ENCODE results near the gene CCDC40. TPM values are rescaled to one million over a fixed set of nuclear protein-coding genes. Genes with fewer than 3 reads are reported as not detected.

The CCDC40 gene
- total and polyA plus RNA-seq, 2 of the 13 experiments (the other 11 are each of a cell fraction or from before 2014, with no cell fraction given) = 4.1 to 5.5 TPM

DNA sequence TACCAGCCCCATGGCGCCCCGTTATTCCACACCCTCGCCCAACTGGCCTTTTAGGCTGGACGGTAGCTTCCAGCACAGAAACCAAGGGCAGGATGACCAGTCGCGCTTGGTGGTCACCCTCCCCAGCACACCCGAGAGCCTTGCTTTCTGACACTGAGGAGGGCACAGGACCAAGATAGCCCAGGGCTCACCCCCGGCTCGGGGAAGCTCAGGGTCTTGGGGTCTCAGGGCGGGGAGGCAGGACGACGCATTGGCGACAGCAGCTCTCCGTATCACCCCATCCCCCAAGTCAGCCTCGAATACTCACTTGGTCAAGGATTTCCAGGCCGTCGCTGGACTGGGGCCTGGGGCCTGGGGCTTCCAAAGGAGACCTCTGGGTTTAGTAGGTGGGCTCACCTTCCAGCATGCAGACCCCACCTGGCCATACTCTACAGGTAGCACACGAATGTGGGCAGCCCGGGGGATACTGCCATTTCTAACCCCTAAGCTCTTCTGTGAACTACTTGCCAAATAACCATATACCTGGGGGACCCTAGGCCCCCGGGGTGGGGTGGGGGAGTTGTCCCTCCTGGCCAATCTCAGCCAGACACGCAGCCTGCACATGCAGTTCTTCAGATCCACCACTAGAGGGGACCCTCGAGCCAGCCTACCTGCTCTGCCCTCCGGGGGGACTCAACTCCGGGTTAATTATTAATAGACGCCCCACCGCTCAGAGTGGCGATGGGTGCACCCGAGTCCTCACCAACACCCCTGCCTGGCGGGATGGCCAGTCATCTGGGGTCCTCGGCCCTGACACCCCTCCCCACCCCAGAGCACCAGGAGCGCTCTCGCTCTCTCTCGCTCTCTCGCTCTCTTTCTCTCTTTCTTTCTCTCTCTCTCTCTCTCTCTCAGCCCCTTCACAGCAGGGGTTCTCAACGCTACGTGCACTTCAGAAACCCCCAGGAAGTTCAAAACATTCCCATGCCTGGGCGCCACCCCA, 30.8 kb upstream of the CCDC40 start (continued):
- TF ChIP-seq, protein P1, sequence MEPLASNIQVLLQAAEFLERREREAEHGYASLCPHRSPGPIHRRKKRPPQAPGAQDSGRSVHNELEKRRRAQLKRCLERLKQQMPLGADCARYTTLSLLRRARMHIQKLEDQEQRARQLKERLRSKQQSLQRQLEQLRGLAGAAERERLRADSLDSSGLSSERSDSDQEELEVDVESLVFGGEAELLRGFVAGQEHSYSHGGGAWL (CRISPR knock-in tag; IDR thresholded peaks at IDR 0.05) = no peak
- TF ChIP-seq ARHGAP35 (CRISPR knock-in tag; IDR thresholded peaks at IDR 0.05; ENCODE audit: borderline replicate concordance) (no peak), DPF2 (CRISPR knock-in tag; IDR thresholded peaks at IDR 0.05; ENCODE audit: borderline replicate concordance, low read depth) (no peak), POLR2G (IDR thresholded peaks at IDR 0.05; ENCODE audit: low read depth, low read length) (0 out of 2 replicates have a peak, but pooled peaks have one; percentile 45), ZNF337 (CRISPR knock-in tag; IDR thresholded peaks at IDR 0.05; ENCODE audit: borderline replicate concordance, low read depth) (no peak), TMF1 (CRISPR knock-in tag; IDR thresholded peaks at IDR 0.05; ENCODE audit: low read depth) (no peak), CBX5 (CRISPR knock-in tag; IDR thresholded peaks at IDR 0.05; ENCODE audit: borderline replicate concordance) (no peak; the same call in 1 of the 2 replicates), GTF2F1 (IDR thresholded peaks at IDR 0.05; ENCODE audit: low read length) (no peak), TP53 (CRISPR knock-in tag; conservative IDR thresholded peaks at IDR 0.05) (no peak), JUN (CRISPR knock-in tag; IDR thresholded peaks at IDR 0.05) (no peak), CAMTA2 (CRISPR knock-in tag; IDR thresholded peaks at IDR 0.05; ENCODE audit: borderline replicate concordance) (no peak), ZFX (CRISPR knock-in tag; IDR thresholded peaks at IDR 0.05; ENCODE audit: low read depth) (peak; percentile 16; the same call in 1 of the 2 replicates), ZFY (CRISPR knock-in tag; IDR thresholded peaks at IDR 0.05) (no peak), SSRP1 (CRISPR knock-in tag; IDR thresholded peaks at IDR 0.05) (no peak), ZMYM3 (CRISPR knock-in tag; IDR thresholded peaks at IDR 0.05) (0 out of 2 replicates have a peak, but pooled peaks have one; percentile 43)
- TF ChIP-seq, protein P2, sequence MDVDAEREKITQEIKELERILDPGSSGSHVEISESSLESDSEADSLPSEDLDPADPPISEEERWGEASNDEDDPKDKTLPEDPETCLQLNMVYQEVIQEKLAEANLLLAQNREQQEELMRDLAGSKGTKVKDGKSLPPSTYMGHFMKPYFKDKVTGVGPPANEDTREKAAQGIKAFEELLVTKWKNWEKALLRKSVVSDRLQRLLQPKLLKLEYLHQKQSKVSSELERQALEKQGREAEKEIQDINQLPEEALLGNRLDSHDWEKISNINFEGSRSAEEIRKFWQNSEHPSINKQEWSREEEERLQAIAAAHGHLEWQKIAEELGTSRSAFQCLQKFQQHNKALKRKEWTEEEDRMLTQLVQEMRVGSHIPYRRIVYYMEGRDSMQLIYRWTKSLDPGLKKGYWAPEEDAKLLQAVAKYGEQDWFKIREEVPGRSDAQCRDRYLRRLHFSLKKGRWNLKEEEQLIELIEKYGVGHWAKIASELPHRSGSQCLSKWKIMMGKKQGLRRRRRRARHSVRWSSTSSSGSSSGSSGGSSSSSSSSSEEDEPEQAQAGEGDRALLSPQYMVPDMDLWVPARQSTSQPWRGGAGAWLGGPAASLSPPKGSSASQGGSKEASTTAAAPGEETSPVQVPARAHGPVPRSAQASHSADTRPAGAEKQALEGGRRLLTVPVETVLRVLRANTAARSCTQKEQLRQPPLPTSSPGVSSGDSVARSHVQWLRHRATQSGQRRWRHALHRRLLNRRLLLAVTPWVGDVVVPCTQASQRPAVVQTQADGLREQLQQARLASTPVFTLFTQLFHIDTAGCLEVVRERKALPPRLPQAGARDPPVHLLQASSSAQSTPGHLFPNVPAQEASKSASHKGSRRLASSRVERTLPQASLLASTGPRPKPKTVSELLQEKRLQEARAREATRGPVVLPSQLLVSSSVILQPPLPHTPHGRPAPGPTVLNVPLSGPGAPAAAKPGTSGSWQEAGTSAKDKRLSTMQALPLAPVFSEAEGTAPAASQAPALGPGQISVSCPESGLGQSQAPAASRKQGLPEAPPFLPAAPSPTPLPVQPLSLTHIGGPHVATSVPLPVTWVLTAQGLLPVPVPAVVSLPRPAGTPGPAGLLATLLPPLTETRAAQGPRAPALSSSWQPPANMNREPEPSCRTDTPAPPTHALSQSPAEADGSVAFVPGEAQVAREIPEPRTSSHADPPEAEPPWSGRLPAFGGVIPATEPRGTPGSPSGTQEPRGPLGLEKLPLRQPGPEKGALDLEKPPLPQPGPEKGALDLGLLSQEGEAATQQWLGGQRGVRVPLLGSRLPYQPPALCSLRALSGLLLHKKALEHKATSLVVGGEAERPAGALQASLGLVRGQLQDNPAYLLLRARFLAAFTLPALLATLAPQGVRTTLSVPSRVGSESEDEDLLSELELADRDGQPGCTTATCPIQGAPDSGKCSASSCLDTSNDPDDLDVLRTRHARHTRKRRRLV (CRISPR knock-in tag; IDR thresholded peaks at IDR 0.05) = no peak
- TF ChIP-seq, protein P3, sequence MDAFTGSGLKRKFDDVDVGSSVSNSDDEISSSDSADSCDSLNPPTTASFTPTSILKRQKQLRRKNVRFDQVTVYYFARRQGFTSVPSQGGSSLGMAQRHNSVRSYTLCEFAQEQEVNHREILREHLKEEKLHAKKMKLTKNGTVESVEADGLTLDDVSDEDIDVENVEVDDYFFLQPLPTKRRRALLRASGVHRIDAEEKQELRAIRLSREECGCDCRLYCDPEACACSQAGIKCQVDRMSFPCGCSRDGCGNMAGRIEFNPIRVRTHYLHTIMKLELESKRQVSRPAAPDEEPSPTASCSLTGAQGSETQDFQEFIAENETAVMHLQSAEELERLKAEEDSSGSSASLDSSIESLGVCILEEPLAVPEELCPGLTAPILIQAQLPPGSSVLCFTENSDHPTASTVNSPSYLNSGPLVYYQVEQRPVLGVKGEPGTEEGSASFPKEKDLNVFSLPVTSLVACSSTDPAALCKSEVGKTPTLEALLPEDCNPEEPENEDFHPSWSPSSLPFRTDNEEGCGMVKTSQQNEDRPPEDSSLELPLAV (CRISPR knock-in tag; conservative IDR thresholded peaks at IDR 0.05; ENCODE audit: low read depth) = no peak
